ENCODE data around the gene FTO.
A peak's percentile ranks its signal among the peaks of the same experiment; 100 is the strongest.

The FTO gene

DNA sequence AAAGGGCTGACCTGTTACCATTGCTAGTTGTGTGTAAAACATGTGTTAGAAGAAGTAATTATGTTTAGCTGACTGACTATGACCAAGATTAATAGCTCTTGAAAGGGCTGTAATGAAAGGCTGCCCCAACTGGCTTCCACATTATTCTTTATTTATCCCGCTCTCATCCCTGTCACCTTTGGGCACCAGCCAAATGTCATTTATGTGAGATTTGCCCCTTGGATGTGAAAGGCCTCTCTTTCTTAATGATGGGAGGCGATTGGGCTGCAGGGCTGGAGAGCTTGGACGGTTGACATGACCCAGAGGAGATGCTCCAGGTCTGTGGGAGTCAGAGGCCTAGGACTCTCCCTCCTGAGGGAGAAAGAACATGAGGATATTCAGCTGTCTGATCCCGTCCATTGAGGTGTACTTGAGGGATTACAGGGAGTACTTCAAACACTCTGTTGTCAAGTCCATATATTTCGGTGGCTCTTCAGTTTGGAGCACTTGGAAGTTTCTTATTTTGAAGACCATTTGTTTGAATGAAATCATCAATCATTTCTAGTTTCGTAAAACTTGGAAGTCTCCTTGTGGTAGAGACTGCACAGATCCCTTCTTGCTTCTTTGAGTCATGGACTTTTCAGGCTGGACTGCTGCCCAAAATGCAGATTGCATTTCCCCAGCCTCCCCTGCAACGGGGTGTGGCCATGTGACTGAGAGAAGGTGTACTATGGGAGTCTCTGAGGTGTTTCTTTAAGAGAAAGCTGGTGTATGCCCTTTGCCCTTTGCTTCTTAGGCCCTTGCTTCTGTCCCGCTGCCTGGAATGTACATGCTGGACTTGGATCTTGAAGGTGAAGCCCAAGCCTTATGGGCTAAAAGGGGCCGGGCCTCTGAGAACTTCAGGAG is 51.3 kb downstream of the FTO start:
- no peak for DNase-seq (ENCODE audit: extremely low read depth, low read depth)
- H3K4me3 ChIP-seq (replicated peaks; ENCODE audit: low read depth, low read length): no peak overlapping the region
- TF ChIP-seq, protein P1, sequence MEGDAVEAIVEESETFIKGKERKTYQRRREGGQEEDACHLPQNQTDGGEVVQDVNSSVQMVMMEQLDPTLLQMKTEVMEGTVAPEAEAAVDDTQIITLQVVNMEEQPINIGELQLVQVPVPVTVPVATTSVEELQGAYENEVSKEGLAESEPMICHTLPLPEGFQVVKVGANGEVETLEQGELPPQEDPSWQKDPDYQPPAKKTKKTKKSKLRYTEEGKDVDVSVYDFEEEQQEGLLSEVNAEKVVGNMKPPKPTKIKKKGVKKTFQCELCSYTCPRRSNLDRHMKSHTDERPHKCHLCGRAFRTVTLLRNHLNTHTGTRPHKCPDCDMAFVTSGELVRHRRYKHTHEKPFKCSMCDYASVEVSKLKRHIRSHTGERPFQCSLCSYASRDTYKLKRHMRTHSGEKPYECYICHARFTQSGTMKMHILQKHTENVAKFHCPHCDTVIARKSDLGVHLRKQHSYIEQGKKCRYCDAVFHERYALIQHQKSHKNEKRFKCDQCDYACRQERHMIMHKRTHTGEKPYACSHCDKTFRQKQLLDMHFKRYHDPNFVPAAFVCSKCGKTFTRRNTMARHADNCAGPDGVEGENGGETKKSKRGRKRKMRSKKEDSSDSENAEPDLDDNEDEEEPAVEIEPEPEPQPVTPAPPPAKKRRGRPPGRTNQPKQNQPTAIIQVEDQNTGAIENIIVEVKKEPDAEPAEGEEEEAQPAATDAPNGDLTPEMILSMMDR (IDR thresholded peaks at IDR 0.05; ENCODE audit: low read depth, low read length, missing control alignments): no peak

DNA sequence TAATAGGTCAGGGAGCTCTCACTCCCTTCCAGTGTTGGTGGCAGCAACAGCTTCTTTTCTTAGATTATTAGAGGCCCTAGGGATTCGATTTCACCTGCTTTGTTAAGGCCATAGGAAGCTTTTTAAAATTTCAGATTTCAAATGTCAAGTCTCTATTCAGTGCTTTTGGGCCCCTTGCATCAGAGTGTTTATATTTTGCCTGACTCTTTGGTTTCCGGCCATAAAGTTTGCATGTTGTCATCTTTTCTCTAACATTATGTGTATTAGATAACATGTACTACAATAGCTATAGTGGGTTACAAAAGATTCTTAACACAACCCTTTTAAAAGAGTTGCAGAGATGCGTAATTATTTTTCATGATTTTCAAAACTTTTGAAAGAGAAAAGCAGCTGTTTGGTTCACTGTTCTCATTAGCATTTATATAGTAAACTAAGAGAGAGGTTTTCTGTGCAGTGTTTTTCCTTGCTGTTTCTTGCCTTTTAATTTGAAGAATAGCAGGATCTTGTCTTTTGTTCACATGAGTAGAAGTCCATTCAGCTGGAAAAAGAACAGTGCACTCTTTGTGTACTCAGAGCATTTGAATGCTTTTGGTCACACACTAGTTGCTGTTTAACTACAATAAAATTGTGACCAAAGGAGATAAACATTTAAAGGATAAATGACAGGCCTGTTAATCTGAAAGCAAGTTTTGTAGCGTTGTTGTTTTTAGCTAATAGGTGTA is 52.5 kb downstream of the FTO start:
- H3K4me3 ChIP-seq (replicated peaks; ENCODE audit: low read depth, low read length): no peak overlapping the region
- no peak for DNase-seq (ENCODE audit: extremely low read depth, low read depth)
- TF ChIP-seq, protein P1 (IDR thresholded peaks at IDR 0.05; ENCODE audit: low read depth, low read length, missing control alignments): no peak

DNA sequence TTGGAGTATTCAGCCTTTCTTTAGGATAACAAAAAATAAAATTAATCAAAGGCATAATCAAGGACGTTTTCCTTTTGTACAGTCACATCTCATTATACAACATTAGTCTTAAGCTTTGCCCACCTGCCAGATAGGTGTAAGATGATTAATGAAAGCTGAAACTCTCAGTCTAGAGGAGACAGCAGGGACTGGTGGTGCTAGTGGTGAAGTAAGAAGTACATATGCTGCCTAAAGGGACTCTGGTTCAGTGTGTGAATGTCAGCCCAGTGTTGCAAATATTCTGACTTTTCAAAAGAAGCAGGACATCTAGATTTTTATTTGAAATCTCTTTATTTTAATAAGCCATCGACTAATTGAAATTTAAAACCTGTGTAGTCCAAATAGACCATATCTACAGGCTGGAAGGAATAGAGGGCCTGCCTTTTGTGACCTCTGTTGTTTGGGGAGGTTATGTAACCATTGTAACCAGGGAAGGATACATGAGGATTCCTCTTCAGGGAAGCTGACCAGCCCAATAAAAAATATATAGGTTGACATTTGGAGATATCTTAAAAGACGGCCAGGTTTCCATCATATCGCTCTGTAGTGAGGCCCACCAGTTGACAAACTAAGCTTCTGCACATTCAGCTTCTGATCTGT is 54.1 kb downstream of the FTO start:
- DNase-seq (ENCODE audit: extremely low read depth, low read depth): no peak
- H3K4me3 ChIP-seq (replicated peaks; ENCODE audit: low read depth, low read length): no peak overlapping the region
- TF ChIP-seq, protein P1 (IDR thresholded peaks at IDR 0.05; ENCODE audit: low read depth, low read length, missing control alignments): no peak

DNA sequence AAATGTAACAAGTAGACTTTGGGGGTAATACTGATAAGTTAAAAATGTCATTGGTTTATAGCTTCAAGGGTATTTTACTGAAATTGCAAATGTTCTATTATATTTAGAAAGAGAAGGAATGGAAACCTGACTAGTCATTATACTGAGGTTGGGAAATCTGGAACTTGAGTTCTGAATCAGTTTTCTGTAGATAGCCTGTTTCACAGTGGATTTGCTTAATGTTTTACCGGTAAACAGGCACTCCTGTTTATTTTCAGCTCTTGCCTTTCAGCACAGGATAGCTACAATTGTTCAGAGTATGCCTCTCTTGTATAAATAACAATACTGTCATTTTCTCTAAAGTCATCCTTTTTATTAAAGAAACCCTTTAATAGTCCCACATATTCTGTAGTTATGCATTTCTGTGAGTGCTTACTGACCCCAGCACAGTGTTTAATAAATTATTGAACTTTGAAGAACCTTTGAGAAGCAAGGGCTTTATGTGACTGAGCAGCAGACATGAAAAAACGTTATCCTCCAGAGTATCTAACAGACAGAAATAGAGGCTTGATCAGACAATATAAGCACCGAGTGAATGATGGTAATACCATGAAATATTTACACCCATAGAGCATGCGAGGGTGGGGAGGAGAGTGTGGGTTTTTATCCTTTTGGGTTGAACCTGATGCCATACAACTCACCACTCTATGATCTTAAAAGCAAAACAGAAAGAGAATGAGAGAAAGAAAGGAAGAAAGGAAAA is 58.2 kb downstream of the FTO start:
- H3K4me3 ChIP-seq (replicated peaks; ENCODE audit: low read depth, low read length): no peak overlapping the region
- TF ChIP-seq, protein P1 (IDR thresholded peaks at IDR 0.05; ENCODE audit: low read depth, low read length, missing control alignments): no peak
- no peak for DNase-seq (ENCODE audit: extremely low read depth, low read depth)

DNA sequence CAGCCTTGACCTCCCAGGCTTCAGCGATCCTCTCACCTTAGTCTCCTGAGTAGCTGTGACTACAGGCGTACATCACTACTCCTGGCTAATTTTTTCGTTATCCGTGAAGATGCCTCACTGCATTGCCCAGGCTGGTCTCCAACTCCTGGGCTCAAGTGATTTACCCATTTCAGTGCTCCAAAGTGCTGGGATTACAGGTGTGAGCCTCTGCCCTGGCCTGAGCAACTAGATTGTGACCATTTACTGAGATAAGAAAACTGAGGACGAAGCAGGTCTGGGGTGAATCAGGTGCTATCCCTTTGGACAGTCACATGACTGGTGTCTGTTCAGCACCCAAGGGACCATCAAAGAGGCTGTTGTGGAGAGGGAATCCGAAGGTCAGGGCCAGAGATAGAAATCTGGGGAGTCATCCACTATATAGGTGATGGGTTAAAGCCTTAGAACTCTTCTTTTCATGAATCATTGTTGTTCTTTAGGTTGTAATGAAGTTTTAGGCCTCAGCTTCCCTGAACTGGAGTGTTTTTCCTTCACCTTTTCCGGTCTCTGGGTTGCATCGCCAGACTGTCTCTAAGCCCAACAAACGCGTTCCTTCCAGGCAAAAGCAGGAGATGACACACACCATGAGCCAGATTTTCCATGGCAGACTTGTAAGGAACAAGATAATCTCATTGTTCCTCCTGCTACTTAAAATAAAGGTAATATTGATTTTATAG is 62.5 kb downstream of the FTO start:
- no peak overlapping the region for H3K4me3 ChIP-seq (replicated peaks; ENCODE audit: low read depth, low read length)
- TF ChIP-seq, protein P1 (IDR thresholded peaks at IDR 0.05; ENCODE audit: low read depth, low read length, missing control alignments): no peak
- no peak for DNase-seq (ENCODE audit: extremely low read depth, low read depth)

DNA sequence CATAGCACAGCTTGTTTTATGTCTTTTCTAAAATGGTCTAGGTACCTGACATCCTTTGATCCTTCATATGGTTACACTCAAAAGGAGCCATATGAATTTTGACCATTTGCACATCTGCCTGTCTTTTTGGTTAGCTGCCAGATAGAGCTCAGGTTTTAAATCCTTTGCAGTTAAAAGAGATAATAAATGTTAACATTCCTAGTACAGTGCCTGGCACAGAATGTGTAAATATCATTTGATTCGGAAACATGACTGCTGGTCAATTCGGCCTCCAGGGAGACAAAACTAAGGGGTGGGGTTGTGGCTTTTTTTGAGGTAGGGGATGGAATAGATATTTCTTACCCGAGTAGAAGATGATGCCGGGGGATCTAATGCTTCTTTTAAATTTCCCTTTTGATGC is 64.2 kb downstream of the FTO start:
- no peak overlapping the region for H3K4me3 ChIP-seq (replicated peaks; ENCODE audit: low read depth, low read length)
- DNase-seq (ENCODE audit: extremely low read depth, low read depth): peak; percentile 39
- TF ChIP-seq, protein P1 (IDR thresholded peaks at IDR 0.05; ENCODE audit: low read depth, low read length, missing control alignments): no peak

Measured in HFF-Myc (cell line).